ENCODE measurements around the gene HOXB3. TPM values are rescaled to one million over a fixed set of nuclear protein-coding genes. Genes with fewer than 3 reads are reported as not detected.

Gene HOXB3
- polyA plus RNA-seq, 1 donor from 2014 or later: not detected

DNA sequence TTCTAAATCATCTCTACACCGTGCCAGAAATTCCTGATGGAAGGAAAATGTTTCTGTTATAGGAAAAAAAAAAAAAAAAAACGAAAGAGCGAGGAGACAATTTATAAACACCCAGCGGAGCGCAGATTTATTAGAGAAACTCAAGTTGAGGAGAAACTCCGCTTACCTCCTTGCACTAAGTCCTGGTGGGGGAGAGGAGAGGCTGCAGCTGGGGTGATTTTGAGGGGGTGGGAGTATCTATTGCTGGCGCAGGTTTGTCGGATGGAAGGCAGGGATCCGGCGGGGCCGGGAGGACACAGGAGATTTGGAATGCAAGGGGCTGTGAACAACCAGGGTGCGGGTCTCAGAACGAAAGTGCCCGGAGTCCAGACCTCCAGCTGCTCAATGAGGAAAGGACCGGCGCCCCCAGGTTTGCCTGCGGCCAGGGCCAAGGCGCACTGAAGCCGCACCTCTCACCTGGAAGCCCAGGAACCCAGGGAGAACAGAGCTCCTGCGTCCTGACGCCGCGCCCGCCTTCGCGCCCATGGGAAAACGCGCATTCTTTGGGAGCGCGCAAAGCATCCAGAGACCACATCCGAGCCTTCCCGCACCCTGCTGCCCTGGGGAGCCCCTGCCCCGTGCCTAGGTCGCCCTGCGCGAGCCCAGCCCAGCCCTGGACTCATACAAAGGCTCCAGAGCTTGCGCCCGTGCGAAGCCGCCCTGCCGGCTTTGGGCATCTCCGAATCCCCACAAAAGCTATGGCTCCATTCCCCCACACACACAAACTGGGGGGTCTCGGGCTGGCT is 27.6 kb upstream of the HOXB3 start:
- Histone ChIP-seq H2AFZ (ENCODE audit: low read depth, low read length) (no peak overlapping the region), H3K9me3 (ENCODE audit: low read length) (peaks cover 4% of the 10 kb centered on the region), H3K79me2 (replicated peaks; ENCODE audit: insufficient read depth, low read length) (no peaks in the 10 kb centered on the region), H3K9ac (ENCODE audit: low read length) (no peak overlapping the region), H3K9me2 (ENCODE audit: insufficient read depth, low read length) (no peaks in the 10 kb centered on the region), H3K4me2 (ENCODE audit: low read length) (no peak overlapping the region), H3K36me3 (ENCODE audit: insufficient read depth, low read length) (no peaks in the 10 kb centered on the region), H3F3A (ENCODE audit: insufficient read depth, low read length, poor library complexity, severe bottlenecking) (no peaks in the 10 kb centered on the region), H3K4me3 (ENCODE audit: low read length) (no peak overlapping the region), H3K27me3 (ENCODE audit: insufficient read depth, low read depth, low read length) (peaks cover 100% of the 10 kb centered on the region), H3K27ac (ENCODE audit: low read length) (no peak overlapping the region), H4K20me1 (ENCODE audit: insufficient read depth) (no peaks in the 10 kb centered on the region)
- TF ChIP-seq MXI1 (conservative IDR thresholded peaks at IDR 0.05; ENCODE audit: poor library complexity, severe bottlenecking): no peak
- TF ChIP-seq, protein P1, sequence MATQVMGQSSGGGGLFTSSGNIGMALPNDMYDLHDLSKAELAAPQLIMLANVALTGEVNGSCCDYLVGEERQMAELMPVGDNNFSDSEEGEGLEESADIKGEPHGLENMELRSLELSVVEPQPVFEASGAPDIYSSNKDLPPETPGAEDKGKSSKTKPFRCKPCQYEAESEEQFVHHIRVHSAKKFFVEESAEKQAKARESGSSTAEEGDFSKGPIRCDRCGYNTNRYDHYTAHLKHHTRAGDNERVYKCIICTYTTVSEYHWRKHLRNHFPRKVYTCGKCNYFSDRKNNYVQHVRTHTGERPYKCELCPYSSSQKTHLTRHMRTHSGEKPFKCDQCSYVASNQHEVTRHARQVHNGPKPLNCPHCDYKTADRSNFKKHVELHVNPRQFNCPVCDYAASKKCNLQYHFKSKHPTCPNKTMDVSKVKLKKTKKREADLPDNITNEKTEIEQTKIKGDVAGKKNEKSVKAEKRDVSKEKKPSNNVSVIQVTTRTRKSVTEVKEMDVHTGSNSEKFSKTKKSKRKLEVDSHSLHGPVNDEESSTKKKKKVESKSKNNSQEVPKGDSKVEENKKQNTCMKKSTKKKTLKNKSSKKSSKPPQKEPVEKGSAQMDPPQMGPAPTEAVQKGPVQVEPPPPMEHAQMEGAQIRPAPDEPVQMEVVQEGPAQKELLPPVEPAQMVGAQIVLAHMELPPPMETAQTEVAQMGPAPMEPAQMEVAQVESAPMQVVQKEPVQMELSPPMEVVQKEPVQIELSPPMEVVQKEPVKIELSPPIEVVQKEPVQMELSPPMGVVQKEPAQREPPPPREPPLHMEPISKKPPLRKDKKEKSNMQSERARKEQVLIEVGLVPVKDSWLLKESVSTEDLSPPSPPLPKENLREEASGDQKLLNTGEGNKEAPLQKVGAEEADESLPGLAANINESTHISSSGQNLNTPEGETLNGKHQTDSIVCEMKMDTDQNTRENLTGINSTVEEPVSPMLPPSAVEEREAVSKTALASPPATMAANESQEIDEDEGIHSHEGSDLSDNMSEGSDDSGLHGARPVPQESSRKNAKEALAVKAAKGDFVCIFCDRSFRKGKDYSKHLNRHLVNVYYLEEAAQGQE (IDR thresholded peaks at IDR 0.05; ENCODE audit: borderline replicate concordance): no peak
- peak; percentile 86 for TF ChIP-seq EZH2 (IDR thresholded peaks at IDR 0.05; ENCODE audit: borderline replicate concordance, insufficient read depth, low read length, poor library complexity, severe bottlenecking)
- no peak for TF ChIP-seq CTCF (IDR thresholded peaks at IDR 0.05; ENCODE audit: poor library complexity, severe bottlenecking)
- no peak for TF ChIP-seq EP300 (conservative IDR thresholded peaks at IDR 0.05; ENCODE audit: poor library complexity, severe bottlenecking)

DNA sequence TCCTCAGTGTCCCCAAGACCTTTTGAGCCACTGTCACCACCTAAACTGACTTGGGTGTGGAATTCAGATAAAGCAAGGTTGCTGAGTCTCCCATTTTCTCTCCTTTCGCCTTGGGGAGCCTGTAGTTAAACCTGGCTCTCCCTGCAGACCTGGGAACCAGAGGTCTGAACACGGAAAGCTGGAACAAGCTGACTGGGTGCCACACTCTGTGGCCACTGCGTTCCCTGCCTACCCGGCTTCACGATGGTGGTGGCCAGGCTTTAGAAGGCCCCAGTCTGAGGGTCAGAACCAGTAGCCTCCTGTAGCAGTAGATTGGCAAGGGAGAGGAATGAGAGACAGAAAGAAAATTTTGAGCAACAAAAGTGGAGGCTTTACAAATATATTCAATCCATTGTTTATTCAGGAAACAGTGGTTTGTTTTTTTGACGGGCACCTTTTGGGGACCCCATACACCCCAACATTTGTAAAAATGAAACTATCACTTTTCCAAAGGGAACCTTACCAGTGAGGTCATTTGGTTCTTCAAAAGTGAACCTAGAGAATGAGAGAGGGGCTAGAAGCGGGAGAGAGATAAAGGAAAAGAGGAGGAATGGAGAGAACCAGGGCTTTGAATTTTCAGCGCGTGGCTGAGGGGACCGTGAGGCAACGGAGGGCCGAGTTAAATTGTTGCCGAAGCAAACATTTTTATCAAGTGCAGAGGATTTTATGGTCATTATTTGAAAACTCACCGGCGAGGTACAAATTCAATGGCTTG is 26.9 kb upstream of the HOXB3 start:
- Histone ChIP-seq H3K27me3 (ENCODE audit: insufficient read depth, low read depth, low read length) (peaks cover 100% of the 10 kb centered on the region), H3K36me3 (ENCODE audit: insufficient read depth, low read length) (no peaks in the 10 kb centered on the region), H3K9ac (ENCODE audit: low read length) (no peak overlapping the region), H4K20me1 (ENCODE audit: insufficient read depth) (no peaks in the 10 kb centered on the region), H3K27ac (ENCODE audit: low read length) (no peak overlapping the region), H3K4me3 (ENCODE audit: low read length) (no peak overlapping the region), H3K9me2 (ENCODE audit: insufficient read depth, low read length) (no peaks in the 10 kb centered on the region), H3K9me3 (ENCODE audit: low read length) (peaks cover 4% of the 10 kb centered on the region), H3K79me2 (replicated peaks; ENCODE audit: insufficient read depth, low read length) (no peaks in the 10 kb centered on the region), H2AFZ (ENCODE audit: low read depth, low read length) (no peak overlapping the region), H3F3A (ENCODE audit: insufficient read depth, low read length, poor library complexity, severe bottlenecking) (no peaks in the 10 kb centered on the region), H3K4me2 (ENCODE audit: low read length) (no peak overlapping the region)
- TF ChIP-seq, protein P1 (IDR thresholded peaks at IDR 0.05; ENCODE audit: borderline replicate concordance): no peak
- no peak for TF ChIP-seq POLR2AphosphoS5 (IDR thresholded peaks at IDR 0.05)
- no peak for TF ChIP-seq CTCF (IDR thresholded peaks at IDR 0.05; ENCODE audit: poor library complexity, severe bottlenecking)
- TF ChIP-seq EP300 (conservative IDR thresholded peaks at IDR 0.05; ENCODE audit: poor library complexity, severe bottlenecking): no peak
- TF ChIP-seq RAD21 (conservative IDR thresholded peaks at IDR 0.05): no peak
- no peak for TF ChIP-seq EZH2 (IDR thresholded peaks at IDR 0.05; ENCODE audit: borderline replicate concordance, insufficient read depth, low read length, poor library complexity, severe bottlenecking)
- no peak for TF ChIP-seq TAF1 (IDR thresholded peaks at IDR 0.05; ENCODE audit: low read depth)
- TF ChIP-seq MXI1 (conservative IDR thresholded peaks at IDR 0.05; ENCODE audit: poor library complexity, severe bottlenecking): no peak
- no peak for TF ChIP-seq SMC3 (conservative IDR thresholded peaks at IDR 0.05; ENCODE audit: poor library complexity)

All from neural cell (in vitro differentiated cells).